Ascending aorta (tissue), 2 donors: Measurements from ENCODE around the gene EIF4H. TPM values are rescaled to one million over a fixed set of nuclear protein-coding genes. Genes with fewer than 3 reads are reported as not detected.

Source experiments
- DNase-seq, 2 donors: peaks; one replicate each; pipeline ENCODE4 v3.0.0-alpha.2; 2019; ENCODE audit warnings: low spot score in 2 of 2
- H3K27ac ChIP-seq, 2 donors: fragments of 200-600 bp; sonication (generic); one replicate each; pipeline ENCODE4 v1.5.1; 2016 to 2017; ENCODE audit warnings: mild to moderate bottlenecking in 1 of 2
- H3K27me3 ChIP-seq: fragments of 200-600 bp; sonication (generic); one replicate; pipeline ENCODE4 v1.5.1; 2017
- H3K36me3 ChIP-seq, 2 donors: fragments of 200-600 bp; sonication (generic); one replicate each; pipeline ENCODE4 v1.5.1; 2016
- H3K4me1 ChIP-seq, 2 donors: fragments of 200-600 bp; sonication (generic); one replicate each; pipeline ENCODE4 v1.5.1; 2016 to 2017; ENCODE audit warnings: mild to moderate bottlenecking in 1 of 2
- H3K4me3 ChIP-seq, 2 donors: fragments of 200-600 bp; sonication (generic); one replicate each; pipeline ENCODE4 v1.5.1; 2016 to 2017; ENCODE audit warnings: mild to moderate bottlenecking in 1 of 2
- H3K9me3 ChIP-seq, 2 donors: fragments of 200-600 bp; sonication (generic); one replicate each; pipeline ENCODE4 v1.5.1; 2016
- CTCF ChIP-seq, 3 experiments: fragments of 200-600 bp in 2 of 3; fragments of 450-650 bp in 1 of 3; sonication (generic) in 2 of 3; IDR thresholded peaks; one replicate each; pipeline ENCODE4 v1.5.1; 2016 to 2019; ENCODE audit warnings: antibody characterized with exemption in 3 of 3, mild to moderate bottlenecking in 1 of 3, moderate library complexity in 1 of 3
- intact Hi-C: fragments of 100-400 bp; cut with DNase I; formaldehyde crosslinking; loops from one replicate; pipeline ENCODE4 v1.15.1; 2023
- total RNA-seq: library from RNA; depleted of rRNA; stranded (reverse); fragments of >200 nt; gene quantifications from one replicate; pipeline ENCODE4 v1.1.0, GENCODE V29; 2016

EIF4H gene
- total RNA-seq, 1 donor from 2014 or later: 150 TPM

GRCh38 chr7:74187915-74188675 lies 13.9 kb downstream of the EIF4H start:
- no peak for DNase-seq
- no peak overlapping the region for H3K4me3 ChIP-seq
- H3K4me1 ChIP-seq: peaks cover 0 to 43% of the 10 kb centered on the region in 2 donors
- no peak overlapping the region for H3K27ac ChIP-seq
- no peaks in the 10 kb centered on the region for H3K27me3 ChIP-seq
- intact Hi-C loops: no loop called here
- H3K36me3 ChIP-seq: peaks cover 51 to 53% of the 10 kb centered on the region in 2 donors
- no peak for TF ChIP-seq CTCF (IDR thresholded peaks at IDR 0.05)
- no peaks in the 10 kb centered on the region for H3K9me3 ChIP-seq

DNA sequence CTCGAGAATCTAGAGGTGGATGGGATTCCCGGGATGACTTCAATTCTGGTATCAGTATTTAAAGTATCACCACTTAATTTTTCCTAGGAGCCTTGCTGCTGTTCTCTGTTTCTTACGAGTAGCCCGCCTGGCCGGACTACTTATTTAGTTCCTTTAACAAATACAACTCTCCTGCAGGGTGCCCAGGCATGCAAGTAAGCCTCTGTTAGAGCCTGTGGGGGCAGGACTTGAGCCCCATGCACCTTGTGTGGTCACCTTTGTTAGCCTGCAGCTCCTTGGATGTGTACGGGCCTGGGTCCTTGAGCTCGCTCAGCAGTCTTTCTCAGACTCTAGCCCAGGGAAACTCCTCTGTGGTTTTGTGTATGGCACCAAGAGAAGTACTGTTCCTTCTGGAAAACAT lies 16.1 kb downstream of the EIF4H start:
- no peaks in the 10 kb centered on the region for H3K9me3 ChIP-seq
- intact Hi-C loops: no loop called here
- H3K4me3 ChIP-seq: no peak overlapping the region
- TF ChIP-seq CTCF (IDR thresholded peaks at IDR 0.05): no peak
- peaks cover 72 to 74% of the 10 kb centered on the region in 2 donors for H3K36me3 ChIP-seq
- DNase-seq: no peak
- H3K4me1 ChIP-seq: peaks cover 0 to 26% of the 10 kb centered on the region in 2 donors
- H3K27me3 ChIP-seq: no peaks in the 10 kb centered on the region
- H3K27ac ChIP-seq: no peak overlapping the region

GRCh38 chr7:74191231-74191630 lies 17.1 kb downstream of the EIF4H start:
- no peak for TF ChIP-seq CTCF (IDR thresholded peaks at IDR 0.05)
- Histone ChIP-seq H3K27ac (no peak overlapping the region), H3K27me3 (no peaks in the 10 kb centered on the region), H3K9me3 (no peaks in the 10 kb centered on the region), H3K36me3 (peaks cover 79 to 81% of the 10 kb centered on the region in 2 donors), H3K4me1 (peaks cover 0 to 16% of the 10 kb centered on the region in 2 donors), H3K4me3 (no peak overlapping the region)
- intact Hi-C loops: no loop called here
- DNase-seq: no peak

DNA sequence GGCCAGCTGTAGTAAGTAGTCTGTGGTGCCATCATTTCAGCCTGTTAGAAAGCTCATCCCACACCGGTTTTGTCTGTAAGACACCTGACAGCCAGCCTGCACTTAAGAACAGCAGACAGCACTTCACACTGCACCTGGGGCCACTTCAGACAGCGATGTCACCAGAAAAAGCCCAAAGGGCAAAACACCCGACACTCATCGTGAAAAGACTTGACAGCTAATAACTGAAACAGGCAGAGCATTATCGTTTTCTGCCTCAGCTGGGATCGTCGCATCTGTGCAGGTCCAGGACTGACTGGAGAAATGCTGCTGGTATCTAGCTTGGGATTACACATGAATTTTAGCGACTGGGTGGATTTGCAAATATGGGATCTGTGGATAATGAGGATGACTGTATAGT lies 18.9 kb downstream of the EIF4H start:
- H3K27ac ChIP-seq: no peak overlapping the region
- no peaks in the 10 kb centered on the region for H3K9me3 ChIP-seq
- no peak for DNase-seq
- H3K4me1 ChIP-seq: peaks cover 0 to 4% of the 10 kb centered on the region in 2 donors
- intact Hi-C loops: no loop called here
- H3K36me3 ChIP-seq: peaks cover 74 to 90% of the 10 kb centered on the region in 2 donors
- H3K4me3 ChIP-seq: no peak overlapping the region
- no peak for TF ChIP-seq CTCF (IDR thresholded peaks at IDR 0.05)
- no peaks in the 10 kb centered on the region for H3K27me3 ChIP-seq

DNA sequence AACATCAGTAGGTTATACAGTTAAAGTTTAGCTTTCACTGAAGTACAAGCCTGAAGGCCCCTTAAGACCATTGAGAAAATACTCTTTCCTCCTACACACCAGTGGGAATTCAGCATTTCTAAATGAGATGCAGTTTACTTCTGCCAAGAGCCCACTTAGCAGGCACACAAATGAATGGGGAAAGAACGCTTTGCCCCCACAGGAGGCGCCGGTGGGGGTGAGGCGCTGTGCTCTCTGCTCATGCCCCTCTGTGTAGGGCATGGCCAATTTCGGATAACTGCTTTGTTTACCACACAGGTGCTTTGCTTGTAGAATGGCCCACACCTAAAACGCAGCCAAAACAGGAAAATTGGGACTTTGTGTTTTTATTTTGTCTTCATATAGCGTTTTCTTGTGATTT lies 19.8 kb downstream of the EIF4H start:
- Histone ChIP-seq H3K27me3 (no peaks in the 10 kb centered on the region), H3K4me1 (no peaks in the 10 kb centered on the region), H3K9me3 (no peaks in the 10 kb centered on the region), H3K4me3 (no peak overlapping the region), H3K27ac (no peak overlapping the region), H3K36me3 (peaks cover 66 to 84% of the 10 kb centered on the region in 2 donors)
- intact Hi-C loops: no loop called here
- DNase-seq: no peak
- TF ChIP-seq CTCF (IDR thresholded peaks at IDR 0.05): no peak
